HG02759 (cell line): ENCODE measurements around the gene CAT.
A peak's percentile ranks its signal among the peaks of the same experiment; 100 is the strongest.

Experiments used
- ATAC-seq: cut with Tn5 transposase; IDR thresholded peaks from one replicate; pipeline ENCODE4 v1.9.1; 2021; ENCODE audit warnings: mild to moderate bottlenecking, moderate library complexity; ENCODE audit not compliant: unreplicated experiment

CAT gene

DNA sequence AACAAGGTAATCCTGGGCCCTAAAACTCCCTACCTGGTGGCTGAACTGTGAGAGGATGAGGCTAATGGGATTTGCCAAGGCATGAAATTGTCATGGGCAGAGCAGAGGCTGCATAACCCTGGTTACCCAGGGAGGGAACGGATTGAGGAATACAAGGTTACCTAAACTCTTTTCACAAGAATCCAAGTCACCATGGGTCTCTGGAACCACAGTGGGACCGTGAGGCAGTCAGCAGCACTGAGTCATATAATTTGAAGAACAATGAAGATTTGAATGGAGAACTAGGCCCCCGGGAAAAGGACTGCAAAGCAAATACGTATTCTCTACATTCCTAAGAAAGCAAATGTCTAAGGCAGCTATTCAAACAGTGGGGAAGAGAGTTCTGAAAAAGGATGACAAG is 19.8 kb downstream of the CAT start:
- ATAC-seq = no peak

DNA sequence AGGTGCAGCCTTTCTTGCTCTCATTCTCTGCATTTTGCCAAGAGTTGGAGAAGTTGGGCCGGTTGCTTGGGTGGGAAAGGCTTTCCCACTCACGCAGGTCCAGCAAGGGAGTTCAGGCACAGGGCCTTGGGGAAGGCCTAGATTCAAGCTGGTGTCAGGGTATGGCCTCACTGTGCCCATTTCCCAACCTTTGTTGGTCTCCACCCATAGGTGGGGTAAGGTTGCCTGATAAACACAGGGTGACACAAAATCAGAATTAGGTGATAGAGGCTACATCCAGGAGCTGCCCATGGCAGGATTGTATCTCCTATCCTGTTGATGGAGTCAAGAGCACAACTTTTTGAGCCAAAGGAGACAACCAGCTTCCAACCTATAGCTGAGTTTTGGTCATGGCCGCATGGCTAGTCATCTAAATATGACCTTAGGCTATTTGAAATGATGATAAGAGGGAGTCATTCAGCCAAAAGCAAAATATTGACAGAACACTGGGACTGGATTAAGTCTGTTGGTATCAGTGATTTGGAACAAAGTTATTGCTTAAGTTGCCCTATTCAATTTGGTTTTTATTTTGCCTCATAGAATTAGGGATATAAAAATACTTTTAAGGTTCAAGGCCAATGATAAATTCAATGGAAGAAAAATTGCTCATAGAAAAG is 20.9 kb downstream of the CAT start:
- no peak for ATAC-seq

DNA sequence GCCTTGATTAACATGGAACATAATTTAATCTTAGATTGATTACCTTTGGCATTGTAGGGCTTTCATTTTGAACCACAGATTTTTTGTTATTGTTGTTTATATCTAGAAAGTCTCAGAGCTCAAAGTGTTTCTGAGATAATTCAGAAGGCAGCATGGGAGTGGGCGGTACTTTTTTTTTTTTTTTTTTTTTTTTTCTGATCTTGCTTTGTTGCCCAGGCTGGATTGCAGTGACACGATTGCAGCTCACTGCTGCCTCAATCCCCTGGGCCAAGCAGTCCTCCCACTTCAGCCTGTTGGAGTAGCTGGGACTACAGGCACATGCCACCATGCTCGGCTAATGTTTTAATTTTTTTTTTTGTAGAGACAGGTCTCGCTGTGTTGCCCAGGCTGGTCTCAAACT is 21.5 kb downstream of the CAT start:
- ATAC-seq = no peak

DNA sequence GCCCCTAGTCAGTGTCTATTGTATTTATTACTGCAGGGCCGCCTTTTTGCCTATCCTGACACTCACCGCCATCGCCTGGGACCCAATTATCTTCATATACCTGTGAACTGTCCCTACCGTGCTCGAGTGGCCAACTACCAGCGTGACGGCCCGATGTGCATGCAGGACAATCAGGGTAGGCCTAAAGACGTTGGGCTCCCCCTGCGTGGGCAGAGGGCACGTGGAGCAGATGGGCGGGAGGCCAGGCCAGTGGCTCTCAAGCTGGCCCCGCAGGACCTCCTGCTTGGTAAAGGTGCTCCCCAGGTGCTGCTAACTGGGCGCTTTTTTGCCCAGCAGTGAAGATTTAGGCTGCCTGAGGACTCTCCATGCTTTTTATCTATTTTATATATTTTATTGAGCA is 22.5 kb downstream of the CAT start:
- no peak for ATAC-seq

DNA sequence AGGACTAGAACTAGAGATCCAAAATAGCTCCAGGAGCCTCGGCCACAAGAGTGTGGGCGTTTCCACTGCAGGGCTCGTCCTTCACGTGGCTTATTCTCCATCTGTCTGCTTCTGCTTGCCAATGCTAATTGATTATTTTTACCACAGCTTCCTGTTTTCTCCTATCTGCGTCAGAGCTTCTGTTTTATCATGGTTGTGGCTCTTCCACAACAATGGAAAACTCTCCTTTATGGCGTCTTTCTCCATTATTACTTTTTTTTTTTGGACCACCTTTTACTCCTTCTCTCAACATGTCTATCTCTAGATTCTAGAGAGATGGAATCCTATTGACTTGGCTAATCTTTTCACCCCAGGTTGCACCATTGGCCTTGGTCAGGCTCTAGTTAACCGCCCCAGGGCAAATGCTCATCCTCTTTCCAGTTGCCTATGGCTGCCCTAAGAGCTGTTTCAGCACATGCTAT is 25.9 kb downstream of the CAT start:
- no peak for ATAC-seq

DNA sequence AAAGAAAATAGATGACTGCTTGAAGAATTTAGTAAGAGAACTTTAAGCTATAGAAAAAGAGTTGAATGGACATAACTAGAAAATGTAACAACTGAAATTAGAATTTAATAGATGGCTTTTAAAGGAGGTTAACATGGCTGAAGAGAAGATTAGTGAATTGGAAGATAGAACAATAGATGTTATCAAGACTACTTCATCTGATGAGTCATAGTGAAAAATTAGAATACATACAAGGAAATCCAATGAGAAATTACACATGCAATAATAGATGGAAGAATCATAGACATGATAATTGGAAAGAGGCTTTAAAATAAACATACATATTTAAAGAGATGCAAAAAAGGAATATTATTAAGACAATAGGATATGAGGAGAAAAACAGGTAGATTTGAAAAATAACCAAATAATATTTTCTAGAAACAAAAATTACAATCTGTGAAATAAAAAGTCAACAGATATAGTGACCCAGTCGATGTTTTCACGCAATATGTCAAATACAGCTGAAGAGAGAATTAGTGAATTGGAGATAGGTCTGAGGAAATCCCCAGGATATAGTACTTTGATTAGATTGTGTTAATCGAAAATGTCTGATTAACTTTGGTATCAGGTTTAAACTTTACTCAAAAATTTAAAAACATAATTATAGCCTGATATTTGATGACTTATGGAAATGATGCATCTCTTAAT is 28.2 kb downstream of the CAT start:
- no peak for ATAC-seq

DNA sequence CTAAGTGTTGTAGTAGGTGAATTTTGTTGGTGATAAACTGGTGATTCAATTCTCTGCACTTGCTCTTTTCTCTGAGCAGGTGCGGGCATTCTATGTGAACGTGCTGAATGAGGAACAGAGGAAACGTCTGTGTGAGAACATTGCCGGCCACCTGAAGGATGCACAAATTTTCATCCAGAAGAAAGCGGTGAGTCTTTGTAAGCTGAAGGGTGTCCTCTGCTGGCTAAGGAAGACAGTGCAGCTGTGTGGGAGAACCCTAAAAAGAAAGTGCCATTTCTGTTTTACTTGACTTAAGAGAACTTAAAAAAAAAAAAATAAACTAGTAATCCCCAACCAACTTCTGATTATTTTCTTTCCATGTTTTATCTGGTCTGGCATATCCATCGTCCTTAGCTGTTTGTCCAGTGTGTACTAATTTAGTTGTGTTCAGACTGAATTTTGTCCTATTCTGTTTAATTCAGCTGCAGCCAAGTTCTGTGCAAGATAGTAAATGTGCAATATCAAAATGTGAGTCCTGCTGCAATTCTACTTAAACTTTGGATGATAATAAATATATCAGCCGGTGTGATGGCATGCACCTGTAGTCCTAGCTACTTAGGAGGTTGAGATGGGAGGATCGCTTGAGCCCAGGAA is 29.6 kb downstream of the CAT start:
- no peak for ATAC-seq

DNA sequence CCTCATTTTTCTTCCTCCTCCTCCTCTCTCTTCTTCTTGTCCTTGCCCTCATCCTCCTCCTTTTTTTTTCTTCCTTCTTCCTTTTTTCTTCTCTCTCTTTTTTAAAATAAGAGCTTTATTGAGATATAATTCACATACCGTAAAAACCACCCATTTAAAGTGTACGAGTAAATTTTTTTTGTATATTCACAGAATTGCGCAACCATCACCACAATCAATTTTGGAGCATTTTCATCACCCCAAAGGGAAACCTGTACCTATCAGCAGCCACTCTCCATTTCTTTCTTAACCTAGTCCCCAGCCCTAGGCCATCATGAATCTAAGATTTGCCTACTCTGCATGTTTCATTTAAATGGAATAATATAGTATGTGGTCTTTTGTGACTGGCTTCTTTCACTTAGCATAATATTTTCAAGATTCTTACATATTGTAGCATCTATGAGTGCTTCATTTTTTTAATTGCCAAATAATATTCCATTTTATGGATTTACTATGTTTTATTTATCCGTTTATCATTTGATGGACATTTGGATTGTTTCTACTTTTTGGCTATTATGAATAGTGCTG is 35.0 kb downstream of the CAT start:
- no peak for ATAC-seq

DNA sequence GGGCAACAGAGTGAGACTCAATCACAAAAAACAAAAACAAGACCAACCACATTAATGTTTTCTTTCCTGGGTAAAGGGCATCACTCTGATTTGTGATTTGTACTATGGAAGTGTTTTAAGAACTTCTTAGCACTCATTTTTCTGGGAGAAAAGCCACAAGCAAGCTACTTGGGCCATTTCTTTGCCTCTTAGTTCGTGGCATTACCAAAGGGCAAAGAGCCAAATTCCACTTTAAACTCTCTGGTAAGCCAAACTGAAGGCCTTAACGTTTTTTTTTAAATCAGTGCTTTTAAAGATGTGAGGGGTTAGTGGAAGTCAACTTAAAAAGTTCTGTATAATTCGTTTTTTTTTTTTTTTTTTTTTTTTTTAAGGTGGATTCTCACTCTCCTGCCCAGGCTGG is 36.9 kb downstream of the CAT start:
- ATAC-seq = no peak

DNA sequence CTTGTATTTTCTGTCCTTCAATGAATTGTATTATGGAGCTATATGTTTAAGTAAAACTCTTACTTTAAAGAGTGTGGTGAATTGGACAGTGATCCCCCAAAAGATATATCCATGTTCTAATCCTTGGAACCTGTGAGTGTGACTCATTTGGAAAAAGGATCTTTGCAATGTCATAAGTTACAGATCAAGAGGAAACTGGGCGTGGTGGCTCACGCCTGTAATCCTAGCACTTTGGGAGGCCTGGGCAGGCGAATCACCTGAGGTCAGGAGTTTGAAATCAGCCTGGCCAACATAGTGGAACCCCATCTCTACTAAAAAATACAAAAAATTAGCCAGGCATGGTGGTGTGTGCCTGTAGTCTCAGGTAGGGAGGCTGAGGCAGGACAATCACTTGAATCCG is 38.1 kb downstream of the CAT start:
- no peak for ATAC-seq

DNA sequence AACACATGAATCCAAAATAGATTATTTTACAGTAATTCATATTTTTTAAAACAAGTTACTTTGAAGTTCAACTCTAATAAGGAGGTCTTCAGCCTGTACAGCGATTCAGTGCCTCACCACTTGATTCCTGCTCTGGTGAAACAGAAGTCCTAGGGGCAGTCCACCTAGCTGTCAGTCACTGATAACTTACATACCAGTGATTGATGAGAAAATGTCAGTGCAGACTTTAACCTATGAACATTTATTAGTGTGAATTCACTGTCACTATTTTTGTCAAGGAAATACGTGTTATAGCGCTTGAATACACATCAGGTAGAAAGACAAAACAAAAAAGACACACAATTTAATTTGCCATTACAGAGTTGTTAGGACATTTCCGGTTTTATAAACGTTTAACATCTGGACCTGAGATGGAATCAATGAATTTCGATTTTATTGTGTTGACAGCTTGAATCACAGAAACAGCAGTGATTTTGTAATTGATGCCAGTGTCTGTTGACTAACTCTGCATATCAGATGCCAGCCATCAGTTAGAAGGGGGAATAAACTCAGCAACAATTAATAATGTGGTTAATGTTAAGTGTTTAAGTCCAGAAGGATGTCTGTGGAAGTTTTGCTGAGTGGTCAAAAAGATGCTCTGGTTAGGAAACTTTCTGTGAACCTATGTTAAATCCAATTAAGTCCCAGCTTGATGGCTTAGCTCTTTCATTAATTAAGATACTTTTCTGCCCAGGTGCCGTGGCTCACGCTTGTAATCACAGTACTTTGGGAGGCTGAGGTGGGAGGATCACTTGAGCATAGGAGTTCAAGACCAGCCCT is 40.3 kb downstream of the CAT start:
- ATAC-seq = no peak

DNA sequence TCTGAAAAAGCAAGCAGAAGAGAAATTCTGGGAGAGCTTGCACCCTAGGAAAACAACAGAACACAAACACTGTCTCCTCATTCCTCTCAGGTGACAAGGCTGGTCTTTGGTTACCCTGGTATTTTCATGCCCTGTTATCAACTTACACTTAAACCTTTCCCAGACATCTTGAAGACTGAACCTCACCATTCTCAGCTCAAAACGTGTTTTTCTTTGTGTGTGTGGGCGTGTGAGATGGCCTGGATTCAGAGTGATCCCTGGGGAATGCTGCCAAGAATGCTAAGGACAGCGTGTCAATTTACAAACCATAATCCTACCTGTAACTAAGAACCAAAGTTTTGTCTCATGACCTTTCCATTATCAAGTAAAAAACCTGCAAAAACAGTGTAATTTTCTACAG is 41.6 kb downstream of the CAT start:
- ATAC-seq = no peak

DNA sequence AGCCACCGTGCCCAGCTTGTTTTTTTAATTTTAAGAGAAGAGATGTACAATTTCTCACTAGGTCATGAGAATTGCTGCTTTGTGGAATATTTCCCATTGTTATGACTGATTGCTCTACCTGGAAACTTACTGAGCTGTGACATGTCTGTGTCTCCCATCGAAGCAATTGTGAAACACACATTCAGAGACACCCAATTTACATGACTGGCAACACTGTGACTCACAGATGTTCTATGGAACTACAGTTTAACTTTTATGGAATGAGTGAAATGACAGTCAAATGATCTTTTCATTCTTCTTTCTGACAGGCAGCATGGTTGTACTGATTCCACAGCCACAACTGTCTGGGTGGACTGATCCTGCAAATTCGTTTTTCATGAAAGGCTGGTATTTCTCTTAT is 42.6 kb downstream of the CAT start:
- no peak for ATAC-seq

DNA sequence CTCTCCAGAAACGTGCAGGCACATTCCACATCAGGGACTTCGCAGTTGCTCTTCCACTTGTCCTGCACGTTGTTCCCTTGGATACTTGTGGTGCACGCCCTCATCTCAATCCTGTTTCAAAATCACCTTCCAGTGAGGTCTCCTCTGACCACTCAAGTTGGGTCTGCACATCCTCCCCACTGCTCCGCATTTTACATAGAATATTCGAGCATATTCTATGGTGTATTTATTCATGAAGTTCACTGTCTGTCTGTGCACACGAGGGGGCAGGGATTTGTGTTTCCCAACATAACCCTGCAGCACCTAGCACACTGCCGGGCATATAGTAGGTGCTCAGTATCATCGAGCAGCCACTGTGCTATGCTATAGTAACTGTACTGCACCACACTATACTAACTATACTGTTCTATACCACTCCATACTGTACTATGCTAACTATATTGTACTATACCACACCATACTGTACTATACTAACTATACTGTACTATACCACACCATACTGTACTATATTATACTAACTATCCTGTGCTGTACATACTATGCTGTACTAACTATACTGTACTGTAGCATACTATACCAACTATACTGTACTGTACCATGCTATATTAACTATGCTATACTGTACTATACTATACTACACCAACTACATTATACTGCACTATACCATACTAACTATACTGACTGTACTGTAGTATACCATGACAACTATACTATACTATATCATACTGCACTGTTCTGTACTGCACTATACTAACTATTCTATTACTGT is 44.6 kb downstream of the CAT start:
- ATAC-seq = no peak

DNA sequence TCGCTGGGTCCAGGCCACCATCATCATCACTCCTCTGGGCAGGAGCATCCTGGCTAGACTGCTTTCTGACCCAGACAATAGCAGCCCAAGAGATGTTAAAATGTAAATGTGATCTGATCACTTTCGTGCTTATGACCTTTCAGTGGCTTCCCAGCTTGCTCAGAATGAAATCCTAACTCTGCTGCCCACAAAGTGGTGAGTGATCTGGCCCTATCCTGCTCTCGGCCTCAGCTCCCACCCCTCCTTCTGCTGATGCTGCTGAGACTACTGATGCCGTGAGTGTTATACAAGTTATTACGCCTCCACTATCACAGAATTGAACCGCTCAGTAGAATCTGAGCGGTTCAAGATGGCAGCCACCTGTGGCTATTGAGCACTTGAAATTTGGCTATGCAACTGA is 48.7 kb downstream of the CAT start:
- ATAC-seq = no peak

DNA sequence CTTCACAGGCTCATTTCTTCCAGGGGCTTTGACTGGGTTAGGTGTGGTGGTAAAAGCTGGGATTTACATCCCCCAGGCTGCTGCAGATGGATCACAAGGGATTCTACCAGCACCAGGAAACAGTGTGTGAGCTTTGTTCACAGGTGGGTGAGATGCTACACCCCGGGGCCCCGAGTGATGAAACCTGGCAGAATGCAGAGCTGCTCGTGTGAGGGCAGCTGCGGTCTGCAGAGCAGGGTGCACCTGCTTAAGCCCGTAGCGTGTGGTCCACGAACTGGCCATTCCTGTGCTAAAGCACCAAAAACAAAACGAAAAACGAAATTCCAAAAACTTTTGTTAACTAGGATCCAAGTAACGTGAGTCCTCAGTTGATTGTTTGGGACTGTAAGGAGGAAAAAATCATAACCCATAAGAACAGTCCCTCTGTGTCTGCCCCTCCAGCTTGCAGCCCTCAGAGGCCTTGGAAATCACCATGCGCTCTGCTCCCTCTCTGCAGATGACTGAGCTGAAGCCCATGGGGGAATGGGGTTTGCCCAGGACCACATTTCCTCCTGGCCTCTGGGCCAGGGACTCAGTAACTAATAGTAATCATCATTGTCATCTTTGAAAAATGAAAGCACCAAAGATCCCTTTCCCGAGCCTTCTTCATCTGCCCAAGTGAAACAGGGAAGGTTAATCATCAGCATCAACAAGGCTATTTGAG is 50.3 kb downstream of the CAT start:
- ATAC-seq = peak; percentile 52

DNA sequence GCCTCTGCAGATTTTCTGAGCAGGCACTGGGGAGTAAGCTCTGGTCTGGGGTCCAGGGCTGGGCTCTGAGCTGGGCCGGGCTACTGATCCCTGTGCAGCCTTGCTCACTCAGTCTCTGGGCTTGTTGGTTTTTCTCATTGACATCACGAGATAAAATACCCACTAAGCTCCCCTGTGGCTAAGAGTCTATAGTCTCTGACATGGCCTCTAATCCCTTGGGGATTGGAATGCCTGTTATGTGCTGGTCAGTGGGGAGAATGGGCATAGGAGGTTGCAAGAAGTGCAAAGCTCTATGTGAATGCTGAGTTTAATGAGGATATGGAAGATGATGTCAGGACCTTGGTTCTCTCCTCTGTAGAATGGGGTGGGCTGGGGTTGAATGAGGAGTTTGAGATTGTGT is 51.6 kb downstream of the CAT start:
- no peak for ATAC-seq

DNA sequence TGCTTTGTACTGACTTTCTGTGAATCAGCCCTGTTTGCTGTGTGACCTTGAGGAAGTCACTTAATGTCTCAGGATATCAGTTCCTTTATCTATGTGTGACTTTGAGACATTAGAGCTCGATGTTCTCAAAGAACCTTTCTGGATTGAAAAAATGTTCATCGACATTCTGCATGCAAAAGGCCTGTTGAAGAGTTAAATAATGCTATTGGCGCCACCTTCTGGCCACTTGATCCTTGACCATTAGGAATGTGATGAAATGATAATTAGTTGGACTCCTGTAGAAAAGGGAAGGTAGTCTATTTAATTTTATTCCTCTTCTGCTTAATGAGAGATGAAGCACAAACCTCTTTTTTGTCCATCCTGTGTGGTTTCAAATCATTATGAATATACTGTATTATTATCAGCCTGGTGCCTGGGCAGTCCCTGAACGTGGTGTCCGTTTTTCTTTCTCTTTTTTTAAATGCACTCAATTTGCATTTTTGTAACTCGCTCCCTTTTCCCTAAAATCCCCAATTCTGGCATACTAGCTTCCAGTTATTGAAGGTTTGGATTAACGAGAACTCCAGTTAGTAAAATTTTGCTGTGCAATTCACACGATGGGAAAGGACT is 54.2 kb downstream of the CAT start:
- ATAC-seq = no peak

DNA sequence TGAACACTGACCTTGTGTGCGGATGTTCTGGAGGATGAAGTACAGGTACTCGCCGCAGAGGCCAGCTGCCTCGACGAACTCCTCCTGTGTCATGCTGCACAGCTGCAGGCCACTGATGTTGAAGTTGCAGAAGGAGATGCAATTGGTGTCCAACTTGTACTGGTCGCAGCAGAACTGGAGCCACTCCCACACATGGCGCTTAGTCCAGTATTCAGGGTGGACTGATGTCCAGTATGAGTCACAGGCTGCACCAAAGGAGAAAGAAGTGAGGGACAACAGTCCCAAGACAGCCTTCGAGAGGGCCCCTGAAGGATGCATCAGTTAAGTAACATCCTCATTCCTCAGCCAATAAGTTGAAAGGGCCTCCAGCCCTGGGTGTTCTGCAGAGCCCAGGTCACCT is 54.7 kb downstream of the CAT start:
- no peak for ATAC-seq
